Islet of Langerhans (tissue), 1 donor: ENCODE data around the gene PDCL2.
"Not testable (repeated sequence)": the region's sequence is repeated elsewhere in the genome, so short reads cannot be mapped to it uniquely, and the experiment has no call there.

ENCODE experiments used
- FAIRE-seq: peaks from one replicate; lab custom pipeline; 2011; peaks lifted over from hg19 to GRCh38; lab: Jason Lieb, UNC

Gene PDCL2, protein sequence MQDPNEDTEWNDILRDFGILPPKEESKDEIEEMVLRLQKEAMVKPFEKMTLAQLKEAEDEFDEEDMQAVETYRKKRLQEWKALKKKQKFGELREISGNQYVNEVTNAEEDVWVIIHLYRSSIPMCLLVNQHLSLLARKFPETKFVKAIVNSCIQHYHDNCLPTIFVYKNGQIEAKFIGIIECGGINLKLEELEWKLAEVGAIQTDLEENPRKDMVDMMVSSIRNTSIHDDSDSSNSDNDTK

DNA sequence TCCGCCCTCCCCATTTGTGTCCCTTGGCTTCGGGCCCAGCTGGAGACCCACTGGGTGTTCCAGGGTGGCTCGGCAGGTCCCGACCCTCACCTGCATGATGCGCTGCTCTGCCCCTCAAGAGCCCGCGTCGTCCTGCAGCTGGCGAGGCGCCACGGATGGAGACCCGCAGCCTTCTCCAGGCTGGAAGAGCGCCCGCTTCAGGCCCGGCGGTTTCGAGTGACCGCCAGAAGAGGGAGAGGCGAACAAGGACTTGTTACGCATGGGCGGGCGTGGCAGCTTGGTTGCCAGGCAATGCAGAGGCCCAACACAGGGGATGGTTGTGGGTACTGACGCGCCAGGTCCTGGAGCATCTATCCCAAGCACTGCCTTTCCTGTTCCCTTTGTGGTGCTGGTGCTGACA is at the start of gene PDCL2:
TSS of gene PDCL2 (minus strand) at position 232 of the 400 bp plus-strand sequence. CDS start at position 96, 136 bp downstream.
- FAIRE-seq = no peak

DNA sequence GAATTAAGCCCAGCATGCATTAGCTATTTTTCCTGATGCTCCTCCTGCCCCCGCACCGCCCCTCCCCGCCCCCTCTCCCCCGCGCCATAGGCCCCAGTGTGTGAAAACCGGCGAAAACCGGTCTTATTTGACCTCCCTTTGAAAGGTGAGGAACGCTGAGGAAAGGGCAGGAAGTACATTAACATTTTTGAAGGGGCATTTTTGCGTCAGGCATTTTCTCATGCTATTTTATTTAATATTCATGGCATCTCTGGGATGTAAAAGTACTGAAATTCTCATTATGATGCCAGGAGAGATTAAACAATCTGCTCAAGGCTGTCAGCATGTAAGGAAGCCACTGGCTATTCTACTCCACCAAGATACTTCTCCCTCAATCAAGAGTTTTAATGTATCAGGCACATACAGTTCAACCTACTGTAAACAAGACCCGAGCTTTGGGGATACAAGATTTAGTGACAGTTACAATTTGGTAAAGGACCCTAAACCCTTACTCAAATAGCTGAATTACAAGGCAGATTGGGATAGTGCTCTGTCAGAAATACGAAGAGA is 45.3 kb upstream of the PDCL2 start:
- FAIRE-seq = no peak

DNA sequence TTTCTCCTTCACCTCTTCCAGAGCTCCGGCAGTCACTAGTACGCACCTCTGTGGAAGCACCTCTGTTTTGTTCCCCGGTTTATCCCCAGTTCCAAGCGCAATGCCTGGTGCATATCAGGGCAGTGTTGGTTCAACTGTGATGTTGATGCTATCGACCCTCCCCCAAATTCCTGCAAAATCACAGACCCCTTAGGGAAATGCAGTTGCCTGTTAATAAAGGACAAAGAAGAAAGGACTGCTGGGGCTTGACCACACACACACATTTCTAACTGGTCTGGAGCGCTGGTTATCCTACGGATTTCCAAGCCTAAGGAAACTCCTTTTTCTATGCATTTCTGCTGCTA is 44.6 kb upstream of the PDCL2 start:
- FAIRE-seq = no peak

DNA sequence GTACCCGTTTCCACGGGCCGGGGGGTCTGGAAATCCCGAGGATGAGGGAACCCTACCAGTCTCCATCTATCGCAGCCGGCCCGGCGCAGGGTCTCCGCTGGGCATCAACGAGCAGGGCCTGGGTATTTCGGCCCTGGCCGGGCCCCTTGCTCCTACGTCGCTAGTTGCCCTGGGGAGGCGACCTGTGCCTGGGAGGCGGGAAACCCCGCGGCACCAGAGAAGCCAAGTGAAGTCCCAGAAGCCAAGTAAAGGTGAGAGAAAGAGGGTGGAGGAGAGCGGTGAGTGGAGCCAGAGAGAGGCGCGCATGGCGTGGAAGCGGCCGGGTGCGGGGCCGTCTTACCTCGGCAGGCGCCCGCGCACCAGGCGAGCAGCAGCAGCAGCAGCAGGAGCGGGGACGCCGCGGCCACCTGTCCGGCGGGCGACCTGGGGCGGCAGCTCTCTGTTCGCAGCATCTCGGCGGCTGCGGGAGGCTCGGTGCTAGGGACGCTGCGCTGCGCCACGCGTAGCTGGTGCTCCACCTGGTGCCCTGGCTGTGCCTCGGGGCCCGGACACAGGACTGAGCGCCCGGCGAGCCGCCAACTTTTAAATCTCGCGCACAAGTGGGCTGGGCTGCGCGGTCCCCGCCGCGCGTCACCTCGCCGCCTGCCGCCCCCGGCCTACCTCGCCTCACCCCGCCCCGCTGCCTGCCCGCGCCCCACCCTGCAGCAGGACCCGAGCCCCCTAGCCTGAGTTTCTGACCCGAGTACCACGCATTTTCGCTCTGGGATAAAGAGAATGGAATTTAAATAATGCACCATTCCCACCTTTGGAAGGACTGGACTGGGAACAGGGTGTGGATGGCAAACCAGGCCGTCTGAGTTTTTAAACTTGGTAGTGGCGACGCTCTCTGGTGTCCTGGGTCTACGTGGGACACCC is 44.0 kb upstream of the PDCL2 start, which contains the start of gene NMU:
TSS of gene NMU (minus strand) at position 558 of the 915 bp plus-strand sequence. CDS start at position 452, 106 bp downstream.
- FAIRE-seq = no peak

DNA sequence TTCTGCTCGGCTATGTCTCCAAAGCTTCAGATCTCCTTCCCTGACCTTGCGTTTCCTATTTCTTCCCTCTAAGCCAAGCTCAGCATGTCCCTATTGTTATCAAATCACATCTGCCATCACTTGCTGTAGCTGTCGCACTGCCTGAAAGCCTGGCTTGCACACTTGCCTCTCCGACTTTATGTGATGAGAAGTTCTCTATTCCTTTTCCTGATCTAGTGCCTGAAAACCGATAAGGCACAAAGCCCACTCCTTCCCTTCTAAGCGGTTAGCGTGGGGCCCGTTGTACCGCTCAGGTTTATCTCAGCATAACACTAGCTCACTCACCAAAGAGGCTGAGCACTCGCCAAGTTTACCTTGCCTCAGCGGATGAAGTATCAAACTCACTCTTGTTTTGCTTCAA is 43.2 kb upstream of the PDCL2 start:
- FAIRE-seq = no peak

DNA sequence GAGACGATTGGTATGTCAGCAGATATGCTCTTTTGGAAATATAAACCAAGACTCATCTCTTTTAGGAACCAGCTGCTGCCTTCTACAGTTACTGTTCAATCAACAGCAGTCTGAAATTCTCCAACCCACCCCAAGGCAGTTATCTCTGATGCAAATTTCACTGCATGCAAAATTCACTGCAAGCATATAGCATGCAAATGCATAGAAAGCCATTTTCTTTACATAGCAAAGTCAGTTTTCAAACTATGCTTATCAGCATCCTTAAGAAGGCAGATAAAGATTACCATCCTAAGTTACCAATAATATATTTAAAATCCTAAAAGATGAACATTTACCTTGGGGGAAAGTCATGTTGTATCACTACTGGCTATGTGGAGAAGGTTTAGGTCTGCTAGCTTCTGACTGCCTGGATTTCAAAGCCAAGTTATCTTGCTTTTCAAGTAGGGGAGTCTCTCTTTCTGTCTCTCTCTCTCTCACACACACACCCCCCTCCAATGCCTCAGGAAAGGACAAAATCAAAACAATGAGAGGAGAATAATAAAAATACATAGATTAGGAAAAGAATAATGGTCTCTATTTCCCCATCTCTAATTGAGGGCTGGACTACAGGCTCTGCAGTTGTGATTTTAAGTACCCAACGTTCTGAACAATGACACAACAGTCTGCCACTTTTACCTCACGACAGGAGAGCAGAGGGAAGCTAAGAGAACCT is 42.5 kb upstream of the PDCL2 start:
- no peak for FAIRE-seq

DNA sequence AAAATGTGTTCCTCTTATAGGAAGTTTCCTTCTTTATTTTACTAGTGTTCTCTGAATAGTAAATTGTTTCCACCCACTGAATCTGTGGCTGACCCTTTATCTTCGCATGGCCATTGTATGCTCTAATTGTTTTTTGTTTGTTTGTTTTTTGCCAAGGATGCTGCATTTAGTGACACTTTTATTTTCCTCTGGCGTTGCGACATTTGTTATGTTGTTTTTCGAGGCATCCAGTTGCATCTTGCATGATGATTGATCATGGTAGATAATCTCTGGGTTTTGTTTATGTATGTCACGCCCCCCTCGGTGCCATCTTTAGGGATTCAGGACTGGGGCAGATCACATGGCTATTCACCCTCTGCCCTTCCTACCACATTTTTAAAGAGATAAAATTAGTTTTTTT is 41.9 kb upstream of the PDCL2 start:
- no peak for FAIRE-seq

DNA sequence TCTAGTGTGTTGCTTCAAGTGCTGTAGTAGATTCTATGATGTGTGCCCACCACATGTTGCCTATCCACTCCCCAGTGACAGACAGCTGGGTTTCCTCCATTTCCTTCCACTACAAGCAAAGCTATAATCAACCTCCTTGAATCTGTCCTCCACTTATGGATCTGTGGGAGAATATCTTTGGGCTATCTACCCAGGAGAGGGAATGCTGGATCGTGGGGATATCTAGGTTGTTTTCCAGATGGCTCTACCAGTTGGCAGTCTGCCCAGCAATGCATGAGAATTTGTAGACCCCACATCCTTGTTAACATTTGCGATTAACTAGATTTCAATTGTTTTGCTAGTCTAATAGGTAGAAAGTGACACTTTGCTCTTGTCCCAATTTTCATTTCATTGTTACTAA is 33.8 kb upstream of the PDCL2 start:
- FAIRE-seq = no peak

DNA sequence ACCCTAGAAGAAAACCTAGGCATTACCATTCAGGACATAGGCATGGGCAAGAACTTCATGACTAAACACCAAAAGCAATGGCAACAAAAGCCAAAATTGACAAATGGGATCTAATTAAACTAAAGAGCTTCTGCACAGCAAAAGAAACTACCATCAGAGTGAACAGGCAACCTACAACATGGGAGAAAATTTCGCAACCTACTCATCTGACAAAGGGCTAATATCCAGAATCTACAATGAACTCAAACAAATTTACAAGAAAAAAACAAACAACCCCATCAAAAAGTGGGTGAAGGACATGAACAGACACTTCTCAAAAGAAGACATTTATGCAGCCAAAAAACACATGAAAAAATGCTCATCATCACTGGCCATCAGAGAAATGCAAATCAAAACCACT is 32.0 kb upstream of the PDCL2 start:
- FAIRE-seq = not testable (repeated sequence)

DNA sequence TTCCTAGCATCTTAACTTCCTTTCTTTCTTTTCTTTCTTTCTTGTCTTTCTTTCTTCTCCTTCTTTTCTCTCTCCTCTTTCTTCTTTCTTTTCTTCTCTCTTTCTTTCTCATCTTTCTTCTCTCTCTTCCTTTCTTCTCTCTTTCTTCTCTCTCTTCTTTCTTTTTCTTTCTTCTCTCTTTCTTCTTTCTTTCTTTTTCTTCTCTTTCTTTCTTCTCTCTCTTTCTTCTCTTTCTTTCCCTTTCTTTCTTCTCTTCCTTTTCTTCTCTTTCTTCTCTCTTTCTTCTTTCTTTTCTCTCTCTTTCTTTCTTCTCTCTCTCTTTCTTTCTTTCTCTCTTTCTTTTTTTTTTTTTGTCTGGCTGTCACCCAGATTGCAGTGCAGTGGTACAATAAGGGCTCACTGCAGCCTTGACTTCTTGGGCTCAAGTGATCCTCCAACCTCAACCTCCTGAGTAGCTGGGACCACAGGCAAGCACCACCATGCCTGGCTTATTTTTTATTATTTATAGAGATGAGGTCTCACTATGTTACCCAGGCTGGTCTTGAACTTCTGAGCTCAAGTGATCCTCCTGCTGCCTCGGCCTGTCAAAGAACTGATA is 26.6 kb upstream of the PDCL2 start:
- no peak for FAIRE-seq

DNA sequence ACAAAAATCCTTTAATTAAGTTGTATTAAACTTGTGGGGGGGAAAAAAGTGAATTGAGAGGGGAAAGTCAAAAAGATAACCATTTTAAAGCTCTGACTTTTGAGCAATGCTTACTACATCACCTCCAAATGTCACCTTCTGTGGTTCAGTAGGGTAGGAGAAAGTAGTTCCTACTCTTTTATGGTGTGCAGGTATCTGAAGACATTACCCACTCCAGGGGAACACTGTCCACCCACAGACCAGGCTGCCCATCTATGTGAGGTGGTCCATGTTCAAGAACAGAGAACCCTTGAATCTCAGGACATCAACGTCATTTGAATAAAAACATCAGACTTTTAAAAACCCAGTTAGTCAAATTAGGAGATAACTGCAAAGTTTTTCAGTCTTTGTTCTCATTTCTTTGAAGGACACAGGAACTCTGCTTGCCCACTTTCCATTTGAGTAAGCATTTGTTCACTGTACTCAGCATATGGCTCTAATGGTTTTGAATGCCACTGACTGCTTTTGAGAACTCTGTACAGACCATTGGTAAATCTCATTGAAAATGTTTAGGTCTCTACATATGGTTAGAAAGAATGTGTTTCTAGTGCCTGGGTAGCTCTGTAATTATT is 25.6 kb upstream of the PDCL2 start:
- FAIRE-seq = no peak

DNA sequence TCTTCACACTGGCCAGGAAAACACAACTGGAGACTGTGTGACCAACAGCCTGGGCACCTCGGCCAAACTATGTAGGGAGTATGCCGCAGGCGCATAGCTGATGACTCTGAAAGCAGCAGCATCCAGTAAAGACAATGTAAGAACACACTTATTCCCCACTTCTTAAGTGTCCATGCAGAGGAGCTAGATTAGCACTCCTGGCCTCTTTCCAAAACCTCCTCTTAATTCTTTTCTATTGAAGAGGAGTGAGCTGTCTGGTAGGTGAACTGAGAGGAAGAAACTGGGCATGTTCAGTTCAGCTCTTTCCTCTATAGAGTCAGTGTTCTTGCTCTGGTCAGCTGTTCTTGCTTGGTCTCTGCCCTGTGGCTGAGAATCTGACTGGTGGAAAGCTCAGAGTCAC is 23.0 kb upstream of the PDCL2 start:
- no peak for FAIRE-seq

DNA sequence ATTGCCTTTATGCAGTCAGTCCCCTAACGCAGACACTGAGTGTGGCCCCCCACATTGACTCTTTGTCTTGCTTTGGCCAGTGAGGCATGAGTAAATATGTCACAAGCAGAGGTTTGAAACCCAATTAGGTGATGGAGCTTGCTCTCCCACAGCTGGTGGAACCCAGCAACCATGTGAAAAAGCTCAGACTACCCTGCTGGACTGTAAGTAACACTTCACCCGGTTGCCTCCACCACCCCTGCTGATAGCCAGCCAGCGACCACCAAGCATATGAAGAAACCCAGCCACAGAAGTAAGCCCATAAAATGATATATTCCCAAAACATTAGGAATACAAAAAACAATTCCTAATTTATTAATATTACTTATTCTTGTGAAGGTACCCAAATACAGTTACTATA is 21.6 kb upstream of the PDCL2 start:
- FAIRE-seq = no peak

DNA sequence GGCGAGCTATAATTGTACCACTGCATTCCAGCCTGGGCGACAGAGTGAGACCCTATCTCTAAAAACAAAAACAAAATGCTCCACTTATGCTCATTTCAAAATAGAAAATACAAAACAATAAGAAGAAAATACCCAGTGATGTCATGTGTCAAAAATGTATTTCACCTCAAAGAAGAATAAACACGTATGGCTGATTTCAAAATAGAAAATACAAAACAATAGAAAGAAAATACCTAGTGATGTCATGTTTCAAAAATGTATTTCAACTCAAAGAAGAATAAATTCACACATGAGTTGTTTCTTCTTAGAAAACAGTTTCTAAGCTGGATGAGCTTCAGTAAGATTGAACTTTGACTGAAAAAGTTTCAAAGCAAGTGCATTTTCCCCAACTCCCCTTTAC is 20.3 kb upstream of the PDCL2 start:
- FAIRE-seq = no peak

DNA sequence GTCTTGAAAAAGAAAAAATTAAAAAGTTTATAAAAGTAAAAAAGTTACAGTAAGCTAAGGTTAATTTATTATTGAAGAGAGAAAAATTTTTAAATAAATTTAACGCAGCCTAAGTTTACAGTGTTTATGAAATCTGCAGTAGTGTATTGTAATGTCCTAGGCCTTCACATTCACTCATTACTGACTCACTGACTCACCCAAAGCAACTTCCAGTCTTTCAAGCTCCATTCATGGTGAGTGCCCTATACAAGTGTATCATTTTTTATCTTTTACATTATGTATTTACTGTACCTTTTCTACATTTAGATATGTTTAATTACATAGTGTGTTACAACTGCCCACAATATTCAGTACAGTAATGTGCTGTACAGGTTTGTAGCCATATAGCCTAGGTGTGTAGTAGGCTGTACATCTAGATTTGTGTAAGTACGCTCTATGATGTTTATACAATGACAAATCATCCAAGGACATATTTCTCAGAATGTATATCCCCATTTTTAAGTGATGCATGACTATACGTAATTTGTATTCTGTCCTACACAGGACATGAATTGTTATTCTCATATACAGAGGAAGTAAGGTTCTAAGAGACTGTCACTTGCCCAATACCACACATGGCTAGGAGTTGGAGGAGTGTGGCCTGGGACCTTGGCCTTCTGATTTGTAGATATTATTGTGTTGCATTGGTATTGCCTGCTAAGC is 19.5 kb upstream of the PDCL2 start:
- FAIRE-seq = no peak

DNA sequence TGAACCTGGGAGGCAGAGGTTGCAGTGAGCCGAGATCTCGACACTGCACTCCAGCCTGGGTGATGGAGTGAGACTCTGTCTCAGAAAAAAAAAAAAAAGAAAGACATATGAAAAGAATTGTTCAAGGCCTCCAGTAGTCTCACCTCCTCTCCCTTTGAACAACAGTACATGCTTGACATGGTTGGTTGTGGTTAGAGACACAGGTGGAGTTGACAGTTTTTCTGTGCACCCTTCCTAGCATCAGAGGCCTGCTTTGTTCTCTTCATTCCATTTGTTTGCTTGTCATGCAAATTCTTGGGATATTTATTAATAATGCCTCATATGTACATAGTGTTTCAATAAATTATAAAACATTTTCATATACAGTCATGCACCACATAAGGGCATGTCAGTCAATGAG is 18.3 kb upstream of the PDCL2 start:
- FAIRE-seq = no peak

DNA sequence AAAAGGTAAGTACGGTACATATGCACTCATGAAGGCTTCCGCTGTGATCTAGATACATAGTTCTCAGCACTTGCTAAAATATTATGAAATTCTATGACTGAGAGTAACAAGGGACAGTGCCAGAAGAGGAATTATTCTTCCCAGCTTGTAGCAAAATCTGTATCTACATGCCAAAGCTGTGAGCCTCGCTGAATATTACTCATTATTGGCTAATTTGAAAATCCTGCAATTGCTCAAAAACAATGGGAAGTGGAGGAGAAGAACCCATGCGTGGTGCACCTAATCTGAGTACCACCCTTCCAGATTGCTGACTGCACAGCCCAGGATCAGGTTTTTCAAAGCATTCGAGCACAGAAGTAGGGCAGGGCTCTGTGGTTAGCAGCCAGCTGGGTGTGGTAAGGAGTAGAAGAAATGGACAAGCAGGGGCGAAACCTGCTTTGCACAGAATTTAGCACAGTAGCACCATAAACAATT is 17.4 kb upstream of the PDCL2 start:
- FAIRE-seq = no peak

DNA sequence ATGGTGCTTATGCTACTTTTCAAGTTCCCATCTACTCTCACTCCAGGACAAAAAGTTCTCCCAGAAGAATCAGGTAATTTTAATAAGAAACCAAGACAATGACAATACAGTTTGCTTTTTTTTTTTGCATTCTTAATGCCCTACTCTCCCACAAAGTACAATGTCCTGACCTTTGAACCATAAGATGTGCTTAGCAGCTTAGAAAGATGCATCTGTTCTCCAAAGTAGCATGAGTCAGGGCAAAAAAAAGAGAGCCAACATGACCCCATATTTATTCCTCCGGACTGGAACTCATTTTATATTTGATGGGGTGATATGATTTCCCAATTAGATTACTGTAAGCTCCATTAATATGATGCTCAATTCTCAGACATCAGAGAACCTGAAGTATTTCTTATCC is 16.5 kb upstream of the PDCL2 start:
- FAIRE-seq = no peak

DNA sequence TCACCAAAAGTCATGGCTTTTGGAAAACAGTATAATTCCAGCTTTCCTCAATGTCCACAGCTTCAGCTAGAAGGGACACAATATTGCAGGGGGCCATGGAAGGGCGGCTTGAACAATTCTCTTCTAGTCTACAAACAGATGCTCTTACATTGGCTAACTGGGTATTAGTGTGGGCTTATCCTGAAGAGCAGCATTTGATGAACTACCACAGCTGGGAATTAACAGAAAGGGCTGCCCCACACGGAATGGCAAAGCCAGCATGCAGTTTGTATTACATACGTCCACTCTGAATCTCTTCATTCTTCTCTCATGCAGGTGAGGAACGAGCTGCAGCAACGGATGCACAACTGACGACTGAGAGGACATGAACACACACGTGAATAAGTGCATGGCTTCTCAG is 13.0 kb upstream of the PDCL2 start:
- FAIRE-seq = no peak

DNA sequence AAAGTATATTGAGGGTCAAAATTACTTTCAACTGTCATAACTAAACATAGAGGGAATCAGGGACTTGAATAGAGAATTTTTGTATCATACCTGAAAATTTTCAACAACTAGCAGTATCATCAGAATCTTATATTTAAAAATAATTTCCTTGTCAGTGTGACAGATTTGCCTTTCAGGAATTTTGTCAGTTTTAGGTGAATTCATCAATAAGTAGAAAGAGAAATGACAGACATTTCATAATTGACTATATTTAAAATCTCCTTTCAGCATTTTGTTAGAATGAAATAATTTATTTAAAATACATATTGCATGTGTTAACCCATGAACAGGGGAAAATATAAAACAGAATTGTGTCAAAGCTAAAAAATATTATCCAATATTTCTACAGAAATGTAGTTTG is 8.6 kb upstream of the PDCL2 start:
- FAIRE-seq = no peak

DNA sequence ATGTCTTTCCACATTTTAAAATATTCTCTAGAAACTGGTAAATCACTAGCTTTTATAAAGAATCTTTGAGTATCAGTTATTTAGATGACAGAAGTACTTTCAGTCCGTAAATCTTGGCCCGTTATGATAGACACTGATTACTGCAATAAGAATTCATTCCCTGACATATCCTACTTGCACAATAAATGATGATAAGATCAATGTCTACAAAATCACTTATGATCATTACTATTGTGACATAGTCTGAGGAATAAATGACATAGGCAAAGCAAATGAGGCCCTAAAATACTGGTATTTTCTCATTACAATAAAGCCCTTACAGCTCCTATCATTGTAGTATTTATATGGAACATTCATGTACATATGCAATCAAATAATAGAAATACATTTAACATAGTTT is 6.6 kb upstream of the PDCL2 start:
- FAIRE-seq = no peak
